IMR-90 (cell line): ENCODE measurements around the gene AOPEP. TPM values are rescaled to one million over a fixed set of nuclear protein-coding genes. Genes with fewer than 3 reads are reported as not detected.

Source experiments
- ATAC-seq: fragments of 200-7000 bp; cut with Tn5 transposase; 2 replicates; pipeline ENCODE4 v1.9.1; 2020; ENCODE audit warnings: low read depth, mild to moderate bottlenecking, moderate library complexity
- BruUV-seq: library from RNA; stranded (reverse); fragments of 400-500 nt; replicated peaks from 2 replicates; lab custom pipeline; 2021; lab: Mats Ljungman, UMichigan
- CTCF ChIA-PET: fragments of 300-600 bp; formaldehyde crosslinking; extraction: SDS; loops from one replicate; lab custom pipeline; 2021; ENCODE audit warnings: antibody characterized with exemption; lab: Yijun Ruan, JAX
- POLR2A ChIA-PET: fragments of 300-600 bp; sonication (Branson Sonifier 250); formaldehyde crosslinking; loops from one replicate; lab custom pipeline; 2022; ENCODE audit warnings: antibody characterized with exemption; ENCODE audit not compliant: unreplicated experiment; lab: Charles Lee
- DNase-seq: peaks from one replicate; pipeline ENCODE4 v3.0.0; 2013
- H2AFZ ChIP-seq: replicated peaks from 2 replicates; pipeline ENCODE3; 2013; ENCODE audit warnings: low read length, mild to moderate bottlenecking; ENCODE audit not compliant: poor library complexity
- H2AK5ac ChIP-seq: 2 replicates; pipeline ENCODE4 v1.6.1; 2013; ENCODE audit warnings: low read depth, low read length, inconsistent platforms
- H2AK9ac ChIP-seq: replicated peaks from 2 replicates; pipeline ENCODE3; 2013; ENCODE audit warnings: mild to moderate bottlenecking, low read depth, low read length, moderate library complexity; ENCODE audit not compliant: poor library complexity
- H2BK120ac ChIP-seq: 2 replicates; pipeline ENCODE4 v1.6.1; 2013; ENCODE audit warnings: low read depth, low read length, inconsistent platforms
- H2BK15ac ChIP-seq: 3 replicates; pipeline ENCODE4 v1.6.1; 2013; ENCODE audit warnings: low read depth, low read length, inconsistent platforms
- H2BK20ac ChIP-seq: 2 replicates; pipeline ENCODE4 v1.6.1; 2013; ENCODE audit warnings: low read depth, mild to moderate bottlenecking, inconsistent platforms, low read length, moderate library complexity
- H2BK5ac ChIP-seq: 2 replicates; pipeline ENCODE4 v1.6.1; 2013; ENCODE audit warnings: mild to moderate bottlenecking, low read depth, low read length, inconsistent platforms; ENCODE audit not compliant: poor library complexity, severe bottlenecking
- H3K14ac ChIP-seq: replicated peaks from 2 replicates; pipeline ENCODE4 v1.6.1; 2013; ENCODE audit warnings: low read depth, low read length, inconsistent platforms
- H3K18ac ChIP-seq: 2 replicates; pipeline ENCODE4 v1.6.1; 2013; ENCODE audit warnings: low read depth, low read length, control low read depth
- H3K23ac ChIP-seq: 2 replicates; pipeline ENCODE4 v1.6.1; 2013; ENCODE audit warnings: low read depth, low read length, inconsistent platforms
- H3K27ac ChIP-seq: 2 replicates; pipeline ENCODE4 v1.5.1; 2013; ENCODE audit warnings: mild to moderate bottlenecking, control low read depth, low read length; ENCODE audit not compliant: insufficient read depth
- H3K27me3 ChIP-seq: 2 replicates; pipeline ENCODE4 v1.6.1; 2013; ENCODE audit warnings: low read length; ENCODE audit not compliant: control insufficient read depth, insufficient read depth
- H3K36me3 ChIP-seq: 2 replicates; pipeline ENCODE4 v1.6.1; 2013; ENCODE audit warnings: low read length, mixed read lengths; ENCODE audit not compliant: control insufficient read depth, insufficient read depth
- H3K4ac ChIP-seq: 2 replicates; pipeline ENCODE4 v1.6.1; 2013; ENCODE audit warnings: low read depth, low read length, inconsistent platforms
- H3K4me1 ChIP-seq: 2 replicates; pipeline ENCODE4 v1.6.1; 2013; ENCODE audit warnings: low read length, mixed read lengths; ENCODE audit not compliant: control insufficient read depth, insufficient read depth
- H3K4me2 ChIP-seq: 2 replicates; pipeline ENCODE4 v1.6.1; 2013; ENCODE audit warnings: low read depth, mild to moderate bottlenecking, control low read depth, low read length, moderate library complexity
- H3K4me3 ChIP-seq: 2 replicates; pipeline ENCODE4 v1.5.1; 2013; ENCODE audit warnings: low read depth, mild to moderate bottlenecking, control low read depth, low read length, moderate library complexity; ENCODE audit not compliant: insufficient read depth
- H3K56ac ChIP-seq: 2 replicates; pipeline ENCODE4 v1.6.1; 2013; ENCODE audit warnings: low read length, inconsistent platforms; ENCODE audit not compliant: insufficient read depth; ENCODE audit errors: extremely low read depth
- H3K79me1 ChIP-seq, 2 experiments: 2 replicates each; pipeline ENCODE4 v1.6.1; 2013; ENCODE audit warnings: low read length in 2 of 2, inconsistent platforms in 1 of 2, low read depth in 1 of 2
- H3K9ac ChIP-seq: 2 replicates; pipeline ENCODE4 v1.6.1; 2013; ENCODE audit warnings: low read depth, low read length, control low read depth
- H3K9me1 ChIP-seq: 2 replicates; pipeline ENCODE4 v1.6.1; 2013; ENCODE audit warnings: low read length, inconsistent platforms; ENCODE audit not compliant: insufficient read depth
- H3K9me3 ChIP-seq: 2 replicates; pipeline ENCODE4 v1.6.1; 2013; ENCODE audit warnings: low read length; ENCODE audit not compliant: control insufficient read depth, insufficient read depth
- H4K20me1 ChIP-seq: 2 replicates; pipeline ENCODE4 v1.6.1; 2013; ENCODE audit warnings: low read length, inconsistent platforms; ENCODE audit not compliant: insufficient read depth
- H4K5ac ChIP-seq: 2 replicates; pipeline ENCODE4 v1.6.1; 2013; ENCODE audit warnings: mild to moderate bottlenecking, low read depth, low read length, control low read depth
- H4K8ac ChIP-seq, 2 experiments: 2 replicates each; pipeline ENCODE4 v1.6.1; 2013; ENCODE audit warnings: low read depth in 2 of 2, low read length in 2 of 2, control low read depth in 1 of 2, inconsistent platforms in 1 of 2
- H4K91ac ChIP-seq: 2 replicates; pipeline ENCODE4 v1.6.1; 2013; ENCODE audit warnings: low read depth, low read length, inconsistent platforms; ENCODE audit not compliant: insufficient read depth
- CEBPB ChIP-seq: IDR thresholded peaks from 2 replicates; pipeline ENCODE4 v1.6.1; 2012; ENCODE audit warnings: low read depth, low read length, improper control_type of control experiment
- CHD1 ChIP-seq: IDR thresholded peaks from 2 replicates; pipeline ENCODE4 v1.6.1; 2012; ENCODE audit warnings: low read depth, low read length, improper control_type of control experiment
- CTCF ChIP-seq: conservative IDR thresholded peaks from 2 replicates; pipeline ENCODE4 v1.5.1; 2012; ENCODE audit warnings: mild to moderate bottlenecking, low read depth, low read length, improper control_type of control experiment
- ELK1 ChIP-seq: fragments of 150-350 bp; IDR thresholded peaks from 2 replicates; pipeline ENCODE4 v1.6.1; 2016; ENCODE audit warnings: low read depth, mild to moderate bottlenecking, low read length, moderate library complexity, borderline replicate concordance
- MAFK ChIP-seq: IDR thresholded peaks from 2 replicates; pipeline ENCODE4 v1.6.1; 2012; ENCODE audit warnings: low read depth, low read length, improper control_type of control experiment
- MAZ ChIP-seq: IDR thresholded peaks from 2 replicates; pipeline ENCODE4 v1.6.1; 2012; ENCODE audit warnings: low read depth, mild to moderate bottlenecking, low read length, improper control_type of control experiment, moderate library complexity, borderline replicate concordance
- NFE2L2 ChIP-seq: fragments of 150-350 bp; IDR thresholded peaks from 2 replicates; pipeline ENCODE4 v1.6.1; 2016; ENCODE audit warnings: low read depth, mild to moderate bottlenecking, low read length
- POLR2A ChIP-seq: IDR thresholded peaks from 2 replicates; pipeline ENCODE4 v1.6.1; 2012; ENCODE audit warnings: mild to moderate bottlenecking, low read depth, low read length
- RAD21 ChIP-seq: IDR thresholded peaks from 2 replicates; pipeline ENCODE4 v1.6.1; 2012; ENCODE audit warnings: low read length, improper control_type of control experiment
- RFX5 ChIP-seq: IDR thresholded peaks from 2 replicates; pipeline ENCODE4 v1.8.0; 2012; ENCODE audit warnings: low read depth, mild to moderate bottlenecking, low read length, moderate library complexity
- SMC3 ChIP-seq: fragments of 150-350 bp; IDR thresholded peaks from 2 replicates; pipeline ENCODE4 v1.6.1; 2016; ENCODE audit warnings: low read depth, mild to moderate bottlenecking, antibody characterized with exemption, low read length, moderate library complexity
- USF2 ChIP-seq: fragments of 150-350 bp; IDR thresholded peaks from 2 replicates; pipeline ENCODE4 v1.6.1; 2017; ENCODE audit warnings: mild to moderate bottlenecking, antibody characterized with exemption, low read length, low read depth
- WGBS, 2 experiments: methylation state at CpG; one replicate each; pipeline versions ENCODE4 v1.1.5 to v1.1.7; 2013; ENCODE audit warnings: missing lambda C conversion rate in 2 of 2; ENCODE audit not compliant: insufficient read length in 1 of 2; ENCODE audit errors: extremely low coverage in 2 of 2; 5-methylcytosine and 5-hydroxymethylcytosine counted together
- dilution Hi-C: fragments of 300-500 bp; cut with HindIII; formaldehyde crosslinking; loops from one replicate; pipeline ENCODE4 v1.14.3; 2018; ENCODE audit warnings: low sequenced_read_pairs; ENCODE audit not compliant: unreplicated experiment
- in situ Hi-C: fragments of 300-500 bp; cut with MboI; formaldehyde crosslinking; loops from 3 replicates; pipeline ENCODE4 v1.14.3; 2019; ENCODE audit warnings: low sequenced_read_pairs, inconsistent platforms, mixed read lengths
- intact Hi-C: fragments of 100-400 bp; cut with micrococcal nuclease; formaldehyde crosslinking; loops from 2 replicates; pipeline ENCODE4 v1.10.0; 2022
- polyA plus RNA-seq, 3 experiments: library from polyadenylated mRNA; depleted of rRNA; stranded (reverse); fragments of >200 nt; gene quantifications; 2 replicates each; pipeline ENCODE4 v1.2.3, GENCODE V29; 2012; ENCODE audit warnings: low replicate concordance in 1 of 3
- total RNA-seq: library from RNA; depleted of rRNA; stranded (reverse); fragments of >200 nt; gene quantifications from 2 replicates; pipeline ENCODE4 v1.2.3, GENCODE V29; 2012

The AOPEP gene
- total and polyA plus RNA-seq, 2 of the 4 experiments (the other 2 are of a cell fraction), result 34.9 to 38.7 TPM

GRCh38 chr9:94993160-94993820 lies 266.8 kb downstream of the AOPEP start:
- no peaks in the 10 kb centered on the region for H4K20me1 ChIP-seq
- no peak for TF ChIP-seq MAZ
- no peak for TF ChIP-seq ELK1
- TF ChIP-seq POLR2A, result no peak
- no peak for TF ChIP-seq SMC3
- no peak for TF ChIP-seq MAFK
- TF ChIP-seq CEBPB, result no peak
- TF ChIP-seq RAD21, result no peak
- no peak for TF ChIP-seq USF2
- TF ChIP-seq CTCF, result no peak
- TF ChIP-seq CHD1, result no peak
- TF ChIP-seq RFX5, result no peak
- TF ChIP-seq NFE2L2, result no peak
- no peak overlapping the region for H3K4me2 ChIP-seq
- ChIA-PET POLR2A (no interaction called here), CTCF (no interaction called here)
- H3K4me3 ChIP-seq, result no peak overlapping the region
- H2BK15ac ChIP-seq, result no peak overlapping the region
- no peak overlapping the region; the same call in 1 of the 2 replicates for H2BK120ac ChIP-seq
- no peak overlapping the region for H4K8ac ChIP-seq
- H2BK5ac ChIP-seq, result no peak overlapping the region
- H3K18ac ChIP-seq, result no peak overlapping the region
- no peak overlapping the region for H2AK5ac ChIP-seq
- intact Hi-C loops, result loop anchor here (5.0 kb wide), 1 partner anchor 41 kb away; no protein-coding TSS in a partner anchor
- dilution Hi-C loops, result no loop called here
- H2BK20ac ChIP-seq, result no peak overlapping the region; the same call in 1 of the 2 replicates
- H3K9ac ChIP-seq, result no peak overlapping the region
- no peak overlapping the region for H3K56ac ChIP-seq
- peaks cover 10% of the 10 kb centered on the region for H3K9me1 ChIP-seq
- H4K91ac ChIP-seq, result no peak overlapping the region
- no peaks in the 10 kb centered on the region for H3K9me3 ChIP-seq
- no peaks in the 10 kb centered on the region for H3K36me3 ChIP-seq
- H2AK9ac ChIP-seq, result no peak overlapping the region
- no peaks in the 10 kb centered on the region for H3K27me3 ChIP-seq
- peaks cover 14% of the 10 kb centered on the region for H3K4me1 ChIP-seq
- H2AFZ ChIP-seq, result no peak overlapping the region
- in situ Hi-C loops, result no loop called here
- WGBS, 2 experiments, result no CpG with 5 or more reads among the region's 9 CpGs
- H3K79me1 ChIP-seq, result no peaks in the 10 kb centered on the region
- H3K14ac ChIP-seq, result no peak overlapping the region
- H3K4ac ChIP-seq, result no peak overlapping the region
- BruUV-seq, result no TSS peak
- H4K5ac ChIP-seq, result no peak overlapping the region
- H3K23ac ChIP-seq, result no peak overlapping the region
- H3K27ac ChIP-seq, result no peak overlapping the region
- DNase-seq (no peak), ATAC-seq (no peak)
